ENCODE results near the gene WBP2. TPM values are rescaled to one million over a fixed set of nuclear protein-coding genes. Genes with fewer than 3 reads are reported as not detected.

Gene WBP2
- total RNA-seq, 2 experiments from 2014 or later, result 64.3 to 68.6 TPM

GRCh38 chr17:75896415-75897159 is 41.5 kb upstream of the WBP2 start, which contains the start of gene TRIM65:
TSS of gene TRIM65 (minus strand) at chr17:75896951. CDS start at chr17:75896937, 14 bp downstream.
- H3K9me3 Mint-ChIP-seq (ENCODE audit: insufficient read depth), result no peaks in the 10 kb centered on the region
- peak; percentile 80 for DNase-seq
- peak within 1 kb of the TSS; percentile 82 for H3K4me3 Mint-ChIP-seq
- H3K27me3 Mint-ChIP-seq (ENCODE audit: low read depth), result no peaks in the 10 kb centered on the region
- peaks cover 40% of the 10 kb centered on the region for H3K36me3 Mint-ChIP-seq (ENCODE audit: low read depth)
- ChIA-PET POLR2A (interaction anchor here (1.2 to 2.6 kb wide), 10 partner anchors 8 to 121 kb away, joined by 3 to 11 read pairs (median 5); partner anchors contain the start of gene WBP2), CTCF (interaction anchor here (0.8 to 5.8 kb wide), 20 partner anchors 9 to 457 kb away, joined by 3 to 80 read pairs (median 5); partner anchors contain the start of genes GALK1, PRPSAP1, TRIM47 and WBP2)
- ATAC-seq, result peak; percentile 88
- peaks cover 28% of the 10 kb centered on the region for H3K4me1 Mint-ChIP-seq (ENCODE audit: low read depth)
- H3K27ac Mint-ChIP-seq, result peak within 1 kb of the TSS; percentile 82

GRCh38 chr17:75895370-75896155 is 40.4 kb upstream of the WBP2 start:
- no peak for DNase-seq
- peak; percentile 7 for ATAC-seq
- Mint-ChIP-seq H3K4me3 (peak overlapping the region; percentile 82), H3K9me3 (ENCODE audit: insufficient read depth) (no peaks in the 10 kb centered on the region), H3K27ac (peak overlapping the region; percentile 82), H3K4me1 (ENCODE audit: low read depth) (peaks cover 28% of the 10 kb centered on the region), H3K36me3 (ENCODE audit: low read depth) (peaks cover 31% of the 10 kb centered on the region), H3K27me3 (ENCODE audit: low read depth) (no peaks in the 10 kb centered on the region)
- POLR2A ChIA-PET, result interaction anchor here (0.8 to 2.6 kb wide), 12 partner anchors 9 to 208 kb away, joined by 3 to 11 read pairs (median 5); partner anchors contain the start of genes EXOC7, TRIM47 and WBP2
- CTCF ChIA-PET, result interaction anchor here (0.9 to 5.8 kb wide), 20 partner anchors 9 to 458 kb away, joined by 3 to 80 read pairs (median 5); partner anchors contain the start of genes GALK1, PRPSAP1, TRIM47 and WBP2

GRCh38 chr17:75894049-75894733 is 39.1 kb upstream of the WBP2 start:
- Mint-ChIP-seq H3K9me3 (ENCODE audit: insufficient read depth) (no peaks in the 10 kb centered on the region), H3K36me3 (ENCODE audit: low read depth) (peaks cover 37% of the 10 kb centered on the region), H3K27ac (peak overlapping the region; percentile 65), H3K27me3 (ENCODE audit: low read depth) (no peaks in the 10 kb centered on the region), H3K4me3 (peak overlapping the region; percentile 44), H3K4me1 (ENCODE audit: low read depth) (peaks cover 28% of the 10 kb centered on the region)
- ATAC-seq (no peak), DNase-seq (no peak)
- ChIA-PET CTCF (interaction anchor here (0.8 to 5.8 kb wide), 2 partner anchors 17 to 32 kb away, joined by 3 to 80 read pairs; partner anchors contain the start of gene TRIM47), POLR2A (interaction anchor here (0.5 to 1.1 kb wide), 2 partner anchors 118 to 1348 kb away, joined by 3 to 4 read pairs; partner anchors contain the start of gene CD300C)

GRCh38 chr17:75893305-75894048 is 38.3 kb upstream of the WBP2 start:
- CTCF ChIA-PET, result interaction anchor here (1.1 to 5.8 kb wide), 2 partner anchors 10 to 16 kb away, joined by 4 to 80 read pairs; partner anchors contain the start of gene TRIM47
- H3K9me3 Mint-ChIP-seq (ENCODE audit: insufficient read depth), result no peaks in the 10 kb centered on the region
- POLR2A ChIA-PET, result interaction anchor here (0.5 to 1.1 kb wide), 5 partner anchors 9 to 1348 kb away, joined by 3 to 4 read pairs (median 3); partner anchors contain the start of gene CD300C
- DNase-seq (no peak), ATAC-seq (no peak)
- peaks cover 28% of the 10 kb centered on the region for H3K4me1 Mint-ChIP-seq (ENCODE audit: low read depth)
- peaks cover 31% of the 10 kb centered on the region for H3K36me3 Mint-ChIP-seq (ENCODE audit: low read depth)
- H3K27ac Mint-ChIP-seq, result peak overlapping the region; percentile 65
- no peaks in the 10 kb centered on the region for H3K27me3 Mint-ChIP-seq (ENCODE audit: low read depth)
- H3K4me3 Mint-ChIP-seq, result peak overlapping the region; percentile 44

GRCh38 chr17:75892556-75893224 is 37.6 kb upstream of the WBP2 start:
- ATAC-seq, result no peak
- H3K27me3 Mint-ChIP-seq (ENCODE audit: low read depth), result no peaks in the 10 kb centered on the region
- no peaks in the 10 kb centered on the region for H3K9me3 Mint-ChIP-seq (ENCODE audit: insufficient read depth)
- H3K27ac Mint-ChIP-seq, result no peak overlapping the region
- POLR2A ChIA-PET, result interaction anchor here (0.6 to 1.1 kb wide), 6 partner anchors 10 to 142 kb away, joined by 3 to 4 read pairs (median 3); no protein-coding TSS in a partner anchor
- H3K4me3 Mint-ChIP-seq, result no peak overlapping the region
- H3K36me3 Mint-ChIP-seq (ENCODE audit: low read depth), result peaks cover 26% of the 10 kb centered on the region
- CTCF ChIA-PET, result interaction anchor here (1.1 to 5.8 kb wide), 2 partner anchors 11 to 15 kb away, joined by 4 to 80 read pairs; partner anchors contain the start of gene TRIM47
- peaks cover 26% of the 10 kb centered on the region for H3K4me1 Mint-ChIP-seq (ENCODE audit: low read depth)
- DNase-seq, result no peak

- Mint-ChIP-seq H3K27me3 (ENCODE audit: low read depth) (no peaks in the 10 kb centered on the region), H3K9me3 (ENCODE audit: insufficient read depth) (no peaks in the 10 kb centered on the region), H3K4me3 (no peak overlapping the region), H3K4me1 (ENCODE audit: low read depth) (peaks cover 20% of the 10 kb centered on the region), H3K27ac (no peak overlapping the region), H3K36me3 (ENCODE audit: low read depth) (peaks cover 21% of the 10 kb centered on the region)
- ChIA-PET CTCF (no interaction called here), POLR2A (interaction anchor here (0.6 to 1.5 kb wide), 3 partner anchors 37 to 141 kb away, joined by 3 read pairs; partner anchors contain the start of gene WBP2)
- no peak for ATAC-seq
- no peak for DNase-seq
These were observed 36.7 kb upstream of the WBP2 start for GRCh38 chr17:75891605-75892555.

- no peak for DNase-seq
- ChIA-PET CTCF (interaction anchor here (1.2 to 2.1 kb wide), 3 partner anchors 10 to 123 kb away, joined by 3 to 8 read pairs (median 7); no protein-coding TSS in a partner anchor), POLR2A (interaction anchor here (1.5 kb wide), 1 partner anchor 36 kb away, joined by 3 read pairs; the partner anchor contains the start of gene WBP2)
- Mint-ChIP-seq H3K27me3 (ENCODE audit: low read depth) (no peaks in the 10 kb centered on the region), H3K4me1 (ENCODE audit: low read depth) (peaks cover 20% of the 10 kb centered on the region), H3K27ac (no peak overlapping the region), H3K36me3 (ENCODE audit: low read depth) (peaks cover 21% of the 10 kb centered on the region), H3K9me3 (ENCODE audit: insufficient read depth) (no peaks in the 10 kb centered on the region), H3K4me3 (no peak overlapping the region)
- ATAC-seq, result no peak
These were observed 36.0 kb upstream of the WBP2 start for GRCh38 chr17:75891022-75891604.

- no peak for ATAC-seq
- H3K36me3 Mint-ChIP-seq (ENCODE audit: low read depth), result peaks cover 14% of the 10 kb centered on the region
- no peaks in the 10 kb centered on the region for H3K27me3 Mint-ChIP-seq (ENCODE audit: low read depth)
- H3K4me1 Mint-ChIP-seq (ENCODE audit: low read depth), result peaks cover 10% of the 10 kb centered on the region
- no peak for DNase-seq
- CTCF ChIA-PET, result interaction anchor here (1.2 to 2.6 kb wide), 6 partner anchors 8 to 125 kb away, joined by 3 to 8 read pairs (median 7); no protein-coding TSS in a partner anchor
- POLR2A ChIA-PET, result interaction anchor here (0.9 kb wide), 1 partner anchor 9 kb away, joined by 3 read pairs; no protein-coding TSS in a partner anchor
- H3K9me3 Mint-ChIP-seq (ENCODE audit: insufficient read depth), result no peaks in the 10 kb centered on the region
- no peak overlapping the region for H3K4me3 Mint-ChIP-seq
- no peak overlapping the region for H3K27ac Mint-ChIP-seq
These were observed 34.3 kb upstream of the WBP2 start for GRCh38 chr17:75889454-75889853.

- Mint-ChIP-seq H3K27me3 (ENCODE audit: low read depth) (no peaks in the 10 kb centered on the region), H3K4me3 (no peak overlapping the region), H3K27ac (no peak overlapping the region), H3K9me3 (ENCODE audit: insufficient read depth) (no peaks in the 10 kb centered on the region), H3K36me3 (ENCODE audit: low read depth) (peaks cover 10% of the 10 kb centered on the region), H3K4me1 (ENCODE audit: low read depth) (no peaks in the 10 kb centered on the region)
- no peak for ATAC-seq
- CTCF ChIA-PET, result interaction anchor here (1.1 to 2.6 kb wide), 3 partner anchors 9 to 28 kb away, joined by 3 to 8 read pairs (median 7); no protein-coding TSS in a partner anchor
- DNase-seq, result no peak
- POLR2A ChIA-PET, result interaction anchor here (1.0 kb wide), 1 partner anchor 112 kb away, joined by 4 read pairs; no protein-coding TSS in a partner anchor
These were observed 33.3 kb upstream of the WBP2 start for GRCh38 chr17:75888484-75888883.
